OCI-LY1 (cell line): ENCODE measurements around the gene PIEZO1.
"Not testable (repeated sequence)": the region's sequence is repeated elsewhere in the genome, so short reads cannot be mapped to it uniquely, and the experiment has no call there.

ENCODE experiments used
- H2AFZ ChIP-seq: fragments of 200-600 bp; sonication (generic), shearing (Covaris generic); 2 replicates; pipeline ENCODE4 v1.6.0; 2014; ENCODE audit warnings: antibody characterized with exemption, mild to moderate bottlenecking, low read length
- H3F3A ChIP-seq: fragments of 200-600 bp; sonication (generic), shearing (Covaris generic); 2 replicates; pipeline ENCODE4 v1.6.0; 2014; ENCODE audit warnings: mild to moderate bottlenecking, antibody characterized with exemption, low read length, moderate library complexity; ENCODE audit not compliant: insufficient read depth
- H3K27ac ChIP-seq: fragments of 200-600 bp; sonication (generic); 2 replicates; pipeline ENCODE4 v1.5.1; 2014; ENCODE audit warnings: low read length, mixed run types, mild to moderate bottlenecking, low read depth; ENCODE audit not compliant: poor library complexity, severe bottlenecking
- H3K27me3 ChIP-seq: fragments of 200-600 bp; sonication (generic); 2 replicates; pipeline ENCODE4 v1.6.0; 2014; ENCODE audit warnings: antibody characterized with exemption, mild to moderate bottlenecking, low read length, moderate library complexity; ENCODE audit not compliant: insufficient read depth
- H3K36me3 ChIP-seq: fragments of 200-600 bp; sonication (generic); 2 replicates; pipeline ENCODE4 v1.6.1; 2014; ENCODE audit warnings: mild to moderate bottlenecking, antibody characterized with exemption, low read length, moderate library complexity, mixed read lengths; ENCODE audit not compliant: insufficient read depth
- H3K4me1 ChIP-seq: fragments of 200-600 bp; sonication (generic); 2 replicates; pipeline ENCODE4 v1.5.1; 2014; ENCODE audit warnings: mild to moderate bottlenecking, low read length, moderate library complexity; ENCODE audit not compliant: insufficient read depth, severe bottlenecking
- H3K4me2 ChIP-seq: fragments of 200-600 bp; sonication (generic), shearing (Covaris generic); 2 replicates; pipeline ENCODE4 v1.6.1; 2014; ENCODE audit warnings: low read length
- H3K4me3 ChIP-seq: fragments of 200-600 bp; sonication (generic); 2 replicates; pipeline ENCODE4 v1.5.1; 2014; ENCODE audit warnings: low read length, low read depth, mild to moderate bottlenecking, mixed read lengths; ENCODE audit not compliant: poor library complexity, severe bottlenecking
- H3K79me2 ChIP-seq: fragments of 200-600 bp; shearing (Covaris generic); 2 replicates; pipeline ENCODE4 v1.6.1; 2016; ENCODE audit warnings: mixed run types, low read length, mixed read lengths; ENCODE audit not compliant: insufficient read depth
- H3K9ac ChIP-seq: fragments of 200-600 bp; sonication (generic), shearing (Covaris generic); 2 replicates; pipeline ENCODE4 v1.6.1; 2014; ENCODE audit warnings: mild to moderate bottlenecking, low read length, mixed read lengths
- H3K9me2 ChIP-seq: fragments of 200-600 bp; sonication (generic), shearing (Covaris generic); 2 replicates; pipeline ENCODE4 v1.6.1; 2014; ENCODE audit warnings: low read depth, mild to moderate bottlenecking, low read length, mixed read lengths
- H3K9me3 ChIP-seq: fragments of 200-600 bp; shearing (Covaris generic); 2 replicates; pipeline ENCODE4 v1.6.1; 2014; ENCODE audit warnings: low read length, mixed read lengths
- H4K20me1 ChIP-seq: fragments of 200-600 bp; sonication (generic), shearing (Covaris generic); 2 replicates; pipeline ENCODE4 v1.6.0; 2016; ENCODE audit warnings: mild to moderate bottlenecking, low read length; ENCODE audit not compliant: insufficient read depth
- EZH2 ChIP-seq: fragments of 200-600 bp; sonication (generic), shearing (Covaris generic); IDR thresholded peaks from 2 replicates; pipeline ENCODE4 v1.8.0; 2017; ENCODE audit warnings: borderline replicate concordance, mixed run types, mild to moderate bottlenecking, antibody characterized with exemption, low read length, moderate library complexity, mixed read lengths
- TF ChIP-seq, protein P1 (sequence below): fragments of 200-600 bp; sonication (generic), shearing (Covaris generic); IDR thresholded peaks from 2 replicates; pipeline ENCODE4 v1.5.1; 2017; ENCODE audit warnings: mild to moderate bottlenecking, antibody characterized with exemption, low read length, moderate library complexity, mixed read lengths

Gene PIEZO1

DNA sequence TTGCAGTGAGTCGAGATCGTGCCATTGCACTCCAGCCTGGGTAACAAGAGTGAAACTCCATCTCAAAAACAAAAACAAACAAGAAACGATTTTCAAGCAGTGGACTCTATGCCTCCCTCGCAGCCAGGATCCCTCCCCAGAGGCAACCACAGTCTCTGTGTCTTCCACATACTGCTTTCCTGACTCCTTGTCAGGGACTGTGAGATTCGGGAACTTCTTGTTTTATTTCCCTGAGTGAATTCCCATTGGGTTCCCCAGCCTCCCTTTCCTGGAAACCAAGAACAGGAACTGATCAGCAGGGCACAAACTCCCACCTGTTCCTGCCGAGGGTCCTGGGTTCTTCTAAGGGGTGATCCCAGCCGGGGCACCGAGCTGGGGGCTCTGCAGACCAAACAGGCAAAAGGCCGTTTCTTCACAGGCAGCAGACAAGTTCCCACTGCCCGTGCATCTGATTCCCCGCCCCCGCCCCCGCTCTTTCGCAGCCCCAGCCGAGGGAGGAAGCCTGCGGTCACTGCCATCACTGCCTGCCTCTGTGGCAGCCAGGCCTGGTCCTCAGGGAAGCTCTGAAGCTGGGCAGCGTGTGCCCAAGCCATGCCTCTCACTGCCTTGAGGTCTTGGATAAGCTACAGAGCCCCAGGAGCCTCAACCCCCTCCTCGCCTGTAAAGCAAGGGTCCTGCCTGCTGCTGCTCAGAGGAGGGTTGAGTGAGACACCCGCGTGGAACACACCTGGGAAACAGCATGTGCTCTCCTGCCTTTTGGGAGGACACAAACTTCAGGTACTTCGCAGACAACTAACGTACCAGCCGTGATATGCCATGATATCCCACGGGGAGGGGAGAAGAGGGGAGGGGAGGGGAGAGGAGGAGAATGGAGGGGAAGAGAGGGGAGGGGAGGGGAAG is 5.5 kb upstream of the PIEZO1 start:
- H4K20me1 ChIP-seq = no peaks in the 10 kb centered on the region
- H3K36me3 ChIP-seq = no peaks in the 10 kb centered on the region
- H2AFZ ChIP-seq = no peak overlapping the region
- peak overlapping the region; percentile 23; the same call in 1 of the 2 replicates for H3K4me2 ChIP-seq
- H3K9ac ChIP-seq = no peak overlapping the region; the same call in 1 of the 2 replicates
- H3F3A ChIP-seq = 0 out of 2 replicates have a peak, but pooled peaks cover 3% of the 10 kb centered on the region
- H3K4me3 ChIP-seq = no peak overlapping the region
- no peak for TF ChIP-seq EZH2
- TF ChIP-seq, protein P1, sequence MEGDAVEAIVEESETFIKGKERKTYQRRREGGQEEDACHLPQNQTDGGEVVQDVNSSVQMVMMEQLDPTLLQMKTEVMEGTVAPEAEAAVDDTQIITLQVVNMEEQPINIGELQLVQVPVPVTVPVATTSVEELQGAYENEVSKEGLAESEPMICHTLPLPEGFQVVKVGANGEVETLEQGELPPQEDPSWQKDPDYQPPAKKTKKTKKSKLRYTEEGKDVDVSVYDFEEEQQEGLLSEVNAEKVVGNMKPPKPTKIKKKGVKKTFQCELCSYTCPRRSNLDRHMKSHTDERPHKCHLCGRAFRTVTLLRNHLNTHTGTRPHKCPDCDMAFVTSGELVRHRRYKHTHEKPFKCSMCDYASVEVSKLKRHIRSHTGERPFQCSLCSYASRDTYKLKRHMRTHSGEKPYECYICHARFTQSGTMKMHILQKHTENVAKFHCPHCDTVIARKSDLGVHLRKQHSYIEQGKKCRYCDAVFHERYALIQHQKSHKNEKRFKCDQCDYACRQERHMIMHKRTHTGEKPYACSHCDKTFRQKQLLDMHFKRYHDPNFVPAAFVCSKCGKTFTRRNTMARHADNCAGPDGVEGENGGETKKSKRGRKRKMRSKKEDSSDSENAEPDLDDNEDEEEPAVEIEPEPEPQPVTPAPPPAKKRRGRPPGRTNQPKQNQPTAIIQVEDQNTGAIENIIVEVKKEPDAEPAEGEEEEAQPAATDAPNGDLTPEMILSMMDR = no peak
- peaks cover 53% of the 10 kb centered on the region for H3K4me1 ChIP-seq
- H3K79me2 ChIP-seq = no peaks in the 10 kb centered on the region
- peak overlapping the region; percentile 29 for H3K27ac ChIP-seq
- H3K27me3 ChIP-seq = no peaks in the 10 kb centered on the region
- no peaks in the 10 kb centered on the region for H3K9me2 ChIP-seq
- H3K9me3 ChIP-seq = no peaks in the 10 kb centered on the region

DNA sequence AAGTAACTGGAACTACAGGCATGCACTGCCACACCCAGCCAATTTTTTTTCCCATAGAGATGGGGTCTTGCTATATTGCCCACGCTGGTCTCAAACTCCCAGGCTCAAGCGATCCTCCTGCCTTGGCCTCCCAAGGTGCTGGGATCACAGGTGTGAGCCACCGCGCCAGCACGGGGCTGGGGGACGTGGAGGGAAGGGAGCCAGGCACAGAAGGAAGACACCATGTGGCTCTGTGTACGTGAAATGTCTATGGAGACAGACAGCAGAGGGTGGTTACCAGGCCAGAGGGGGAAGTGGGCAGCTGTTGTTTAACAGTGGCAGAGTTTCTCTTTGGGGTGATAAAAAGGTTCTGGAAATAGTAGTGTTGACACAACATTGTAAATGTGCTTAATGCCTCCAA is 4.6 kb upstream of the PIEZO1 start:
- no peaks in the 10 kb centered on the region for H3K27me3 ChIP-seq
- no peaks in the 10 kb centered on the region for H3K9me3 ChIP-seq
- H3K4me1 ChIP-seq = peaks cover 49% of the 10 kb centered on the region
- no peak overlapping the region for H3K4me2 ChIP-seq
- no peak overlapping the region for H3K27ac ChIP-seq
- no peaks in the 10 kb centered on the region for H3K36me3 ChIP-seq
- no peak overlapping the region for H3K4me3 ChIP-seq
- no peak overlapping the region for H3K9ac ChIP-seq
- no peaks in the 10 kb centered on the region for H3K9me2 ChIP-seq
- H3F3A ChIP-seq = 0 out of 2 replicates have a peak, but pooled peaks cover 3% of the 10 kb centered on the region
- H2AFZ ChIP-seq = no peak overlapping the region
- H3K79me2 ChIP-seq = no peaks in the 10 kb centered on the region
- TF ChIP-seq EZH2 = no peak
- TF ChIP-seq, protein P1 = no peak
- H4K20me1 ChIP-seq = no peaks in the 10 kb centered on the region

DNA sequence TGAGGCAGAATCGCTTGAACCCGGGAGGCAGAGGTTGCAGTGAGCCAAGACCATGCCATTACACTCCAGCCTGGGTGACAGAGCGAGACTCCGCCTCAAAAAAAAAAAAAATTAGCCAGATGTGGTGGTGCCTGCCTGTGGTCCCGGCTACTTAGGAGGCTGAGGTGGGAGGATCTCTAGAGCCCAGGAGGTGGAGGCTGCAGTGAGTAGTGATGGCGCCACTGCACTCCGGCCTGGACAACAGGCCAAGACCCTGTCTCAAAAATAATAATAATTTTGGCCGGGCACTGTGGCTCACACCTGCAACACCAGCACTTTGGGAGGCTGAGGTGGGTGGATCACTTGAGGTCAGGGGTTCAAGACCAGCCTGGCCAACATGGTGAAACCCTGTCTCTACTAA is 3.7 kb upstream of the PIEZO1 start:
- not testable (repeated sequence) for H3K27me3 ChIP-seq, H3K4me3 ChIP-seq, H3K9ac ChIP-seq, H3K27ac ChIP-seq, H3K9me3 ChIP-seq, H3F3A ChIP-seq, H3K9me2 ChIP-seq, H3K79me2 ChIP-seq, H3K4me2 ChIP-seq, H3K36me3 ChIP-seq, H2AFZ ChIP-seq, H4K20me1 ChIP-seq
- peaks cover 52% of the 10 kb centered on the region for H3K4me1 ChIP-seq
